Measurements from ENCODE around the gene ADGRA3.

GRCh38 chr4:22398671-22399070 lies 117.2 kb downstream of the ADGRA3 start:
- TF ChIP-seq CTCF (conservative IDR thresholded peaks at IDR 0.05; ENCODE audit: low read depth in 2 of 2) (no peak), EZH2 (IDR thresholded peaks at IDR 0.05; ENCODE audit: low read depth, unreplicated experiment) (no peak)

Data from GM23338 (cell line).